ENCODE results near the gene PRIM1. TPM values are rescaled to one million over a fixed set of nuclear protein-coding genes. Genes with fewer than 3 reads are reported as not detected.
A peak's percentile ranks its signal among the peaks of the same experiment; 100 is the strongest.
"Not testable (repeated sequence)": the region's sequence is repeated elsewhere in the genome, so short reads cannot be mapped to it uniquely, and the experiment has no call there.

PRIM1 gene
- total and polyA plus RNA-seq, 10 donors, result 5.2 to 23.0 (median 10.8) TPM

- Histone ChIP-seq H3K36me3 (no peaks in the 10 kb centered on the region), H3K27ac (no peak overlapping the region), H3K4me3 (no peak overlapping the region), H3K4me1 (peaks cover 0 to 16% (median 11%) of the 10 kb centered on the region in 6 donors), H3K9me3 (peaks cover 0 to 11% (median 4%) of the 10 kb centered on the region in 8 donors), H3K27me3 (replicated peaks in 1 of 7) (no peaks in the 10 kb centered on the region)
- TF ChIP-seq POLR2A (IDR thresholded peaks at IDR 0.05) (no peak), CTCF (IDR thresholded peaks at IDR 0.05 in 8 of 11, conservative IDR thresholded peaks at IDR 0.05 in 3 of 11) (no peak), POLR2AphosphoS5 (IDR thresholded peaks at IDR 0.05) (no peak)
- DNase-seq, result no peak
- intact Hi-C loops (cut with DNase I; ENCODE audit: low total_unique reads), result loop anchor here (10.0 kb wide), 1 partner anchor 305 kb away; no protein-coding TSS in a partner anchor
- WGBS, 5 donors, result 85 to 93% (median 89%) methylated on average over 6 of the region's 6 CpGs
Observed at GRCh38 chr12:56759263-56759908, 7.3 kb upstream of the PRIM1 start.

GRCh38 chr12:56758728-56759262, 6.7 kb upstream of the PRIM1 start:
- Histone ChIP-seq H3K27ac (no peak overlapping the region), H3K9me3 (peaks cover 0 to 11% (median 4%) of the 10 kb centered on the region in 8 donors), H3K36me3 (no peaks in the 10 kb centered on the region), H3K4me1 (peaks cover 0 to 16% (median 11%) of the 10 kb centered on the region in 6 donors), H3K27me3 (replicated peaks in 1 of 7) (no peaks in the 10 kb centered on the region), H3K4me3 (no peak overlapping the region)
- intact Hi-C loops (cut with DNase I; ENCODE audit: low total_unique reads), result loop anchor here (10.0 kb wide), 1 partner anchor 306 kb away; no protein-coding TSS in a partner anchor
- DNase-seq, result no peak
- WGBS, 5 donors, result 74 to 82% (median 79%) methylated on average over 3 of the region's 3 CpGs
- TF ChIP-seq CTCF (IDR thresholded peaks at IDR 0.05 in 8 of 11, conservative IDR thresholded peaks at IDR 0.05 in 3 of 11) (no peak), POLR2A (IDR thresholded peaks at IDR 0.05) (no peak), POLR2AphosphoS5 (IDR thresholded peaks at IDR 0.05) (no peak)

- Histone ChIP-seq H3K4me1 (peaks cover 0 to 16% (median 11%) of the 10 kb centered on the region in 6 donors), H3K9me3 (peaks cover 0 to 11% (median 4%) of the 10 kb centered on the region in 8 donors)
- 93 to 100% (median 95%) methylated on average over 1 of the region's 1 CpG for WGBS, 5 donors
- not testable (repeated sequence) for DNase-seq; H3K36me3 ChIP-seq; H3K27ac ChIP-seq; H3K27me3 ChIP-seq (replicated peaks in 1 of 7); H3K4me3 ChIP-seq
- intact Hi-C loops (cut with DNase I; ENCODE audit: low total_unique reads), result loop anchor here (10.0 kb wide), 1 partner anchor 307 kb away; no protein-coding TSS in a partner anchor
Observed at GRCh38 chr12:56757971-56758370, 5.8 kb upstream of the PRIM1 start.

GRCh38 chr12:56753566-56753965, 1.4 kb upstream of the PRIM1 start:
- no peak overlapping the region for H3K4me3 ChIP-seq
- H3K27ac ChIP-seq, result no peak overlapping the region
- no peaks in the 10 kb centered on the region for H3K27me3 ChIP-seq (replicated peaks in 1 of 7)
- peaks cover 0 to 12% (median 0%) of the 10 kb centered on the region in 6 donors for H3K36me3 ChIP-seq
- no peak for DNase-seq
- TF ChIP-seq CTCF (IDR thresholded peaks at IDR 0.05 in 8 of 11, conservative IDR thresholded peaks at IDR 0.05 in 3 of 11) (no peak), POLR2A (IDR thresholded peaks at IDR 0.05) (no peak), POLR2AphosphoS5 (IDR thresholded peaks at IDR 0.05) (no peak)
- peaks cover 0 to 6% (median under 1%) of the 10 kb centered on the region in 8 donors for H3K9me3 ChIP-seq
- peaks cover 21 to 54% (median 39%) of the 10 kb centered on the region in 6 donors for H3K4me1 ChIP-seq
- intact Hi-C loops (cut with DNase I; ENCODE audit: low total_unique reads), result loop anchor here (10.0 kb wide), 1 partner anchor 311 kb away; no protein-coding TSS in a partner anchor
- WGBS, 5 donors, result 98 to 100% (median 100%) methylated on average over 1 of the region's 1 CpG

GRCh38 chr12:56750596-56750995, 1.5 kb downstream of the PRIM1 start:
- Histone ChIP-seq H3K4me1 (peaks cover 21 to 52% (median 33%) of the 10 kb centered on the region in 6 donors), H3K27ac (peak overlapping the region in 5 of 8 donors; percentile 81 to 90 (median 88)), H3K4me3 (peak overlapping the region in 4 of 8 donors; percentile 86 to 98 (median 92)), H3K36me3 (peaks cover 0 to 42% (median 12%) of the 10 kb centered on the region in 6 donors)
- intact Hi-C loops (cut with DNase I; ENCODE audit: low total_unique reads), result loop anchor here (10.0 kb wide), 1 partner anchor 314 kb away; no protein-coding TSS in a partner anchor
- not testable (repeated sequence) for H3K9me3 ChIP-seq; H3K27me3 ChIP-seq (replicated peaks in 1 of 7); DNase-seq
- WGBS, 5 donors, result 56 to 76% (median 65%) methylated on average over 13 of the region's 13 CpGs

All from spleen (tissue), 11 donors.